Esophagus muscularis mucosa (tissue), 4 donors: ENCODE measurements around the gene MYOZ1. TPM values are rescaled to one million over a fixed set of nuclear protein-coding genes. Genes with fewer than 3 reads are reported as not detected.

Experiments
- DNase-seq: peaks from one replicate; pipeline ENCODE4 v3.0.0-alpha.2; 2017; ENCODE audit errors: extremely low spot score
- H3K27ac ChIP-seq, 4 donors: fragments of 200-600 bp; sonication (generic); replicated peaks in 1 of 4; 1 replicate in 3 of 4; 2 replicates in 1 of 4; pipeline ENCODE4 v1.5.1; 2016 to 2019; ENCODE audit warnings: mild to moderate bottlenecking in 1 of 4
- H3K27me3 ChIP-seq, 4 donors: fragments of 200-600 bp; sonication (generic); one replicate each; pipeline versions ENCODE4 v1.5.1 to v1.6.0; 2016 to 2019
- H3K36me3 ChIP-seq, 4 donors: fragments of 200-600 bp; sonication (generic); one replicate each; pipeline ENCODE4 v1.5.1; 2016 to 2019
- H3K4me1 ChIP-seq, 4 donors: fragments of 200-600 bp; sonication (generic); one replicate each; pipeline ENCODE4 v1.5.1; 2016 to 2019
- H3K4me3 ChIP-seq, 4 donors: fragments of 200-600 bp; sonication (generic); 1 replicate in 2 of 4; 2 replicates in 2 of 4; pipeline ENCODE4 v1.5.1; 2016 to 2019; ENCODE audit warnings: mild to moderate bottlenecking in 4 of 4, moderate library complexity in 1 of 4
- H3K9me3 ChIP-seq, 4 donors: fragments of 200-600 bp; sonication (generic); 1 replicate in 3 of 4; 2 replicates in 1 of 4; pipeline ENCODE4 v1.5.1; 2016 to 2019
- CTCF ChIP-seq, 3 experiments: fragments of 200-600 bp in 2 of 3; fragments of 450-650 bp in 1 of 3; sonication (generic) in 2 of 3; IDR thresholded peaks; one replicate each; pipeline ENCODE4 v1.5.1; 2017 to 2019; ENCODE audit warnings: antibody characterized with exemption in 3 of 3, mild to moderate bottlenecking in 2 of 3, moderate library complexity in 1 of 3
- EP300 ChIP-seq: sonication (generic); formaldehyde crosslinking; IDR thresholded peaks from one replicate; pipeline ENCODE4 v1.6.1; 2017; ENCODE audit warnings: antibody characterized with exemption
- POLR2A ChIP-seq: fragments of 450-650 bp; IDR thresholded peaks from one replicate; pipeline ENCODE4 v1.6.1; 2017; ENCODE audit warnings: antibody characterized with exemption, moderate library complexity, mild to moderate bottlenecking, low read depth
- POLR2AphosphoS5 ChIP-seq, 2 donors: sonication (generic); formaldehyde crosslinking; IDR thresholded peaks; one replicate each; pipeline ENCODE4 v1.6.1; 2017; ENCODE audit warnings: antibody characterized with exemption in 2 of 2
- WGBS: methylation state at CpG from one replicate; pipeline ENCODE4 v1.1.5; 2018; 5-methylcytosine and 5-hydroxymethylcytosine counted together
- intact Hi-C: fragments of 100-400 bp; cut with DNase I; formaldehyde crosslinking; loops from one replicate; pipeline ENCODE4 v1.15.1; 2023
- total RNA-seq, 4 donors: library from RNA; depleted of rRNA; stranded (reverse); fragments of >200 nt; gene quantifications; one replicate each; pipeline versions ENCODE4 v1.1.0 to v1.2.1, GENCODE V29; 2016

Gene MYOZ1
- total RNA-seq, 4 donors from 2014 or later: 0.17 to 0.29 TPM; not detected in 2

GRCh38 chr10:73614720-73615119 is 26.6 kb downstream of the MYOZ1 start:
- H3K27me3 ChIP-seq: no peaks in the 10 kb centered on the region
- WGBS: 87% methylated on average over 3 of the region's 3 CpGs
- TF ChIP-seq CTCF (IDR thresholded peaks at IDR 0.05): no peak
- no peak for TF ChIP-seq EP300
- TF ChIP-seq POLR2AphosphoS5 (IDR thresholded peaks at IDR 0.05): no peak
- no peak for TF ChIP-seq POLR2A
- intact Hi-C loops: no loop called here
- DNase-seq: no peak
- no peak overlapping the region for H3K4me3 ChIP-seq
- H3K36me3 ChIP-seq: no peaks in the 10 kb centered on the region
- no peaks in the 10 kb centered on the region for H3K4me1 ChIP-seq
- H3K9me3 ChIP-seq: no peaks in the 10 kb centered on the region
- H3K27ac ChIP-seq: no peak overlapping the region

GRCh38 chr10:73609116-73609515 is 32.2 kb downstream of the MYOZ1 start:
- Histone ChIP-seq H3K9me3 (no peaks in the 10 kb centered on the region), H3K4me3 (no peak overlapping the region), H3K27me3 (no peaks in the 10 kb centered on the region), H3K4me1 (no peaks in the 10 kb centered on the region), H3K27ac (no peak overlapping the region), H3K36me3 (no peaks in the 10 kb centered on the region)
- DNase-seq: no peak
- intact Hi-C loops: no loop called here
- WGBS: 88% methylated on average over 4 of the region's 4 CpGs
- TF ChIP-seq POLR2AphosphoS5 (IDR thresholded peaks at IDR 0.05) (no peak), EP300 (no peak), POLR2A (no peak), CTCF (IDR thresholded peaks at IDR 0.05) (no peak)

GRCh38 chr10:73601486-73601921 is 39.8 kb downstream of the MYOZ1 start:
- Histone ChIP-seq H3K27ac (no peak overlapping the region), H3K4me1 (no peaks in the 10 kb centered on the region), H3K9me3 (no peaks in the 10 kb centered on the region), H3K4me3 (no peak overlapping the region), H3K36me3 (no peaks in the 10 kb centered on the region), H3K27me3 (no peaks in the 10 kb centered on the region)
- no peak for DNase-seq
- intact Hi-C loops: no loop called here
- TF ChIP-seq CTCF (IDR thresholded peaks at IDR 0.05): no peak
- TF ChIP-seq POLR2A: no peak
- TF ChIP-seq EP300: no peak
- TF ChIP-seq POLR2AphosphoS5 (IDR thresholded peaks at IDR 0.05): no peak
- 86% methylated on average over 2 of the region's 3 CpGs for WGBS

GRCh38 chr10:73597346-73597745 is 43.9 kb downstream of the MYOZ1 start:
- TF ChIP-seq EP300: no peak
- no peak for TF ChIP-seq POLR2AphosphoS5 (IDR thresholded peaks at IDR 0.05)
- no peak for TF ChIP-seq POLR2A
- no peak for TF ChIP-seq CTCF (IDR thresholded peaks at IDR 0.05)
- H3K27me3 ChIP-seq: no peaks in the 10 kb centered on the region
- no peak overlapping the region for H3K27ac ChIP-seq
- 92% methylated on average over 1 of the region's 1 CpG for WGBS
- intact Hi-C loops: no loop called here
- H3K36me3 ChIP-seq: no peaks in the 10 kb centered on the region
- no peaks in the 10 kb centered on the region for H3K4me1 ChIP-seq
- no peak overlapping the region for H3K4me3 ChIP-seq
- H3K9me3 ChIP-seq: no peaks in the 10 kb centered on the region
- no peak for DNase-seq

GRCh38 chr10:73593812-73594211 is 47.5 kb downstream of the MYOZ1 start:
- no peaks in the 10 kb centered on the region for H3K27me3 ChIP-seq
- no peak overlapping the region for H3K27ac ChIP-seq
- H3K4me3 ChIP-seq: no peak overlapping the region
- TF ChIP-seq POLR2A (no peak), CTCF (IDR thresholded peaks at IDR 0.05) (no peak), EP300 (no peak)
- H3K36me3 ChIP-seq: no peaks in the 10 kb centered on the region
- no peaks in the 10 kb centered on the region for H3K9me3 ChIP-seq
- 88% methylated on average over 5 of the region's 5 CpGs for WGBS
- no peak for DNase-seq
- intact Hi-C loops: no loop called here
- peaks cover 13 to 21% (median 15%) of the 10 kb centered on the region in 4 donors for H3K4me1 ChIP-seq
